H1 (cell line): Measurements from ENCODE around the gene DLEC1. TPM values are rescaled to one million over a fixed set of nuclear protein-coding genes. Genes with fewer than 3 reads are reported as not detected.

ENCODE experiments used
- CTCF ChIA-PET: fragments of 300-600 bp; sonication (Branson Sonifier 250); formaldehyde crosslinking; loops from one replicate; lab custom pipeline; 2021; ENCODE audit not compliant: partially characterized antibody; lab: Charles Lee
- POLR2A ChIA-PET: fragments of 300-600 bp; sonication (Branson Sonifier 250); formaldehyde crosslinking; loops from one replicate; lab custom pipeline; 2021; ENCODE audit warnings: inconsistent platforms; ENCODE audit not compliant: partially characterized antibody; lab: Charles Lee
- DNase-seq, 2 experiments: peaks; one replicate each; pipeline versions ENCODE4 v3.0.0 to v3.0.0-alpha.2; 2010 to 2022; ENCODE audit warnings: low spot score in 2 of 2, low read depth in 1 of 2, mixed read lengths in 1 of 2
- FAIRE-seq: peaks from 2 replicates; lab custom pipeline; 2011; peaks lifted over from hg19 to GRCh38; lab: Jason Lieb, UNC
- H2AFZ ChIP-seq: 2 replicates; pipeline ENCODE4 v1.8.1; 2012; ENCODE audit warnings: low read length, inconsistent platforms
- H2AK5ac ChIP-seq: 2 replicates; pipeline ENCODE4 v1.6.1; 2013; ENCODE audit warnings: low read depth, low read length
- H2BK120ac ChIP-seq: replicated peaks from 2 replicates; pipeline ENCODE3; 2013; ENCODE audit warnings: low read depth, low read length, inconsistent platforms
- H2BK12ac ChIP-seq: 2 replicates; pipeline ENCODE4 v1.6.1; 2013; ENCODE audit warnings: low read depth, low read length
- H2BK15ac ChIP-seq: 2 replicates; pipeline ENCODE4 v1.6.1; 2013; ENCODE audit warnings: low read length
- H2BK20ac ChIP-seq: 2 replicates; pipeline ENCODE4 v1.6.1; 2013; ENCODE audit warnings: low read length
- H2BK5ac ChIP-seq: 2 replicates; pipeline ENCODE4 v1.6.1; 2013; ENCODE audit warnings: low read depth, low read length
- H3K14ac ChIP-seq: 2 replicates; pipeline ENCODE4 v1.6.1; 2013; ENCODE audit warnings: inconsistent platforms; ENCODE audit not compliant: insufficient read length
- H3K18ac ChIP-seq: 2 replicates; pipeline ENCODE4 v1.6.1; 2013; ENCODE audit warnings: low read length; ENCODE audit errors: extremely low read depth
- H3K23ac ChIP-seq: 2 replicates; pipeline ENCODE4 v1.6.1; 2013; ENCODE audit warnings: inconsistent platforms; ENCODE audit not compliant: insufficient read length
- H3K23me2 ChIP-seq: 2 replicates; pipeline ENCODE4 v1.6.1; 2013; ENCODE audit warnings: low read depth, low read length
- H3K27ac ChIP-seq: 2 replicates; pipeline ENCODE4 v1.6.1; 2011; ENCODE audit warnings: low read depth, low read length, inconsistent platforms
- H3K27me3 ChIP-seq, 4 experiments: replicated peaks in 1 of 4; 1 replicate in 1 of 4; 2 replicates in 3 of 4; pipeline versions ENCODE4 v1.6.1 to v1.8.1; 2011 to 2013; ENCODE audit warnings: low read length in 3 of 4, mild to moderate bottlenecking in 3 of 4, inconsistent platforms in 2 of 4, mixed read lengths in 2 of 4, moderate library complexity in 1 of 4; ENCODE audit not compliant: control insufficient read depth in 3 of 4, insufficient read depth in 3 of 4; ENCODE audit errors: extremely low read depth in 1 of 4
- H3K36me3 ChIP-seq, 4 experiments: 2 replicates each; pipeline versions ENCODE4 v1.6.1 to v1.8.1; 2011 to 2013; ENCODE audit warnings: mild to moderate bottlenecking in 4 of 4, low read length in 3 of 4, moderate library complexity in 2 of 4, control low read depth in 1 of 4, inconsistent platforms in 1 of 4; ENCODE audit not compliant: insufficient read depth in 4 of 4, control insufficient read depth in 2 of 4
- H3K4ac ChIP-seq: replicated peaks from 2 replicates; pipeline ENCODE3; 2013; ENCODE audit warnings: low read length, low read depth, mixed read lengths, inconsistent platforms; ENCODE audit not compliant: insufficient read length
- H3K4me1 ChIP-seq, 4 experiments: replicated peaks in 1 of 4; 1 replicate in 1 of 4; 2 replicates in 3 of 4; pipeline versions ENCODE4 v1.6.1 to v1.8.1; 2011 to 2013; ENCODE audit warnings: low read length in 3 of 4, inconsistent platforms in 2 of 4, mixed read lengths in 1 of 4; ENCODE audit not compliant: insufficient read depth in 4 of 4, control insufficient read depth in 3 of 4
- H3K4me2 ChIP-seq, 2 experiments: 2 replicates each; pipeline versions ENCODE4 v1.6.1 to v1.8.1; 2011 to 2013; ENCODE audit warnings: low read depth in 2 of 2, low read length in 2 of 2, control low read depth in 1 of 2, inconsistent platforms in 1 of 2, mild to moderate bottlenecking in 1 of 2; ENCODE audit not compliant: insufficient read depth in 1 of 2
- H3K4me3 ChIP-seq, 4 experiments: fragments of 200-600, 300-600 bp in 1 of 4; sonication (generic), shearing (Covaris generic), sonication (Bioruptor Twin) in 1 of 4; 2 replicates each; pipeline versions ENCODE4 v1.5.1 to v1.8.1; 2011 to 2016; ENCODE audit warnings: low read length in 4 of 4, low read depth in 3 of 4, control low read depth in 2 of 4, inconsistent platforms in 2 of 4, mild to moderate bottlenecking in 2 of 4, mixed read lengths in 1 of 4, moderate library complexity in 1 of 4; ENCODE audit not compliant: insufficient read depth in 2 of 4; ENCODE audit errors: extremely low read depth in 1 of 4
- H3K56ac ChIP-seq: replicated peaks from 2 replicates; pipeline ENCODE3; 2013; ENCODE audit warnings: low read depth, mild to moderate bottlenecking, mixed read lengths, low read length, inconsistent platforms; ENCODE audit not compliant: insufficient read length
- H3K79me1 ChIP-seq: 2 replicates; pipeline ENCODE4 v1.6.1; 2013; ENCODE audit warnings: low read depth, low read length, control low read depth
- H3K79me2 ChIP-seq, 2 experiments: 2 replicates each; pipeline versions ENCODE4 v1.6.1 to v1.8.1; 2012 to 2013; ENCODE audit warnings: low read length in 2 of 2, mild to moderate bottlenecking in 2 of 2, inconsistent platforms in 1 of 2; ENCODE audit not compliant: insufficient read depth in 2 of 2, control insufficient read depth in 1 of 2
- H3K9ac ChIP-seq, 4 experiments: replicated peaks in 1 of 4; 1 replicate in 1 of 4; 2 replicates in 3 of 4; pipeline versions ENCODE4 v1.6.1 to v1.8.1; 2011 to 2013; ENCODE audit warnings: low read depth in 3 of 4, low read length in 3 of 4, control low read depth in 2 of 4, mild to moderate bottlenecking in 2 of 4, moderate library complexity in 2 of 4, inconsistent platforms in 1 of 4; ENCODE audit errors: extremely low read depth in 1 of 4
- H3K9me3 ChIP-seq, 2 experiments: 2 replicates each; pipeline versions ENCODE4 v1.6.1 to v1.8.1; 2012 to 2013; ENCODE audit warnings: mild to moderate bottlenecking in 2 of 2, moderate library complexity in 2 of 2, control low read depth in 1 of 2, inconsistent platforms in 1 of 2, low read depth in 1 of 2, low read length in 1 of 2, mixed read lengths in 1 of 2; ENCODE audit not compliant: insufficient read depth in 2 of 2
- H4K20me1 ChIP-seq, 2 experiments: replicated peaks in 1 of 2; 2 replicates each; pipeline versions ENCODE3 to v1.8.1; 2011 to 2013; ENCODE audit warnings: inconsistent platforms in 2 of 2, low read length in 2 of 2, mild to moderate bottlenecking in 1 of 2; ENCODE audit not compliant: insufficient read depth in 2 of 2, control insufficient read depth in 1 of 2
- H4K5ac ChIP-seq: 2 replicates; pipeline ENCODE4 v1.6.1; 2013; ENCODE audit warnings: low read length, low read depth, mixed read lengths, inconsistent platforms; ENCODE audit not compliant: insufficient read length
- H4K8ac ChIP-seq: 2 replicates; pipeline ENCODE4 v1.8.0; 2013; ENCODE audit warnings: mild to moderate bottlenecking, moderate library complexity, low read length, inconsistent platforms; ENCODE audit not compliant: insufficient read depth; ENCODE audit errors: extremely low read depth
- H4K91ac ChIP-seq: replicated peaks from 2 replicates; pipeline ENCODE3; 2013; ENCODE audit warnings: low read length, mixed read lengths, inconsistent platforms; ENCODE audit not compliant: insufficient read length
- BCL11A ChIP-seq, 2 experiments: IDR thresholded peaks; one replicate each; pipeline ENCODE4 v1.6.1; 2011; ENCODE audit warnings: low read depth in 2 of 2, low read length in 2 of 2, mild to moderate bottlenecking in 2 of 2
- CHD1 ChIP-seq: IDR thresholded peaks from 2 replicates; pipeline ENCODE4 v1.6.1; 2012; ENCODE audit warnings: low read depth, low read length, improper control_type of control experiment
- GTF2F1 ChIP-seq: IDR thresholded peaks from 2 replicates; pipeline ENCODE4 v1.6.1; 2012; ENCODE audit warnings: low read depth, low read length, improper control_type of control experiment, borderline replicate concordance
- JUN ChIP-seq: IDR thresholded peaks from 2 replicates; pipeline ENCODE4 v1.6.1; 2011; ENCODE audit warnings: low read depth, mild to moderate bottlenecking, improper control_type of control experiment, low read length
- JUND ChIP-seq: IDR thresholded peaks from 2 replicates; pipeline ENCODE4 v1.6.1; 2011; ENCODE audit warnings: mild to moderate bottlenecking, improper control_type of control experiment, low read length
- KDM1A ChIP-seq: fragments of 200-600, 300-600 bp; sonication (generic); IDR thresholded peaks from 2 replicates; pipeline ENCODE4 v1.7.1; 2016; ENCODE audit warnings: mild to moderate bottlenecking, low read length, borderline replicate concordance
- RBBP5 ChIP-seq: IDR thresholded peaks from 2 replicates; pipeline ENCODE4 v1.7.1; 2012; ENCODE audit warnings: low read depth, mild to moderate bottlenecking, inconsistent platforms, low read length, moderate library complexity, borderline replicate concordance
- RFX5 ChIP-seq: IDR thresholded peaks from 2 replicates; pipeline ENCODE4 v1.6.1; 2011; ENCODE audit warnings: low read depth, low read length, improper control_type of control experiment, borderline replicate concordance
- SRF ChIP-seq: IDR thresholded peaks from 2 replicates; pipeline ENCODE4 v1.6.1; 2011; ENCODE audit warnings: mild to moderate bottlenecking, low read depth, low read length, moderate library complexity
- TAF7 ChIP-seq: optimal IDR thresholded peaks from 2 replicates; pipeline ENCODE3; 2011; ENCODE audit warnings: low read depth, mild to moderate bottlenecking, inconsistent platforms, low read length, moderate library complexity, borderline replicate concordance
- TEAD4 ChIP-seq: IDR thresholded peaks from 2 replicates; pipeline ENCODE4 v1.6.1; 2012; ENCODE audit warnings: low read depth, low read length, inconsistent platforms, mixed read lengths
- WGBS, 2 experiments: shearing (Covaris generic) in 1 of 2; methylation state at CpG; one replicate each; pipeline versions ENCODE4 v1.1.6 to v1.1.7; 2013 to 2015; ENCODE audit warnings: low lambda C conversion rate in 2 of 2, mixed read lengths in 2 of 2, inconsistent platforms in 1 of 2, low coverage in 1 of 2, missing lambda C conversion rate in 1 of 2; ENCODE audit not compliant: insufficient replicate concordance in 2 of 2, insufficient coverage in 1 of 2, insufficient read length in 1 of 2; ENCODE audit errors: extremely low coverage in 1 of 2, missing lambda C conversion rate in 1 of 2; 5-methylcytosine and 5-hydroxymethylcytosine counted together
- polyA plus RNA-seq, 7 experiments: library from polyadenylated mRNA; depleted of rRNA in 3 of 7; stranded (reverse) in 5 of 7; unstranded in 2 of 7; fragments of >200 nt in 5 of 7; fragments of 200-250 nt in 2 of 7; gene quantifications; 1 replicate in 5 of 7; 2 replicates in 1 of 7; 4 replicates in 1 of 7; pipeline versions ENCODE4 v1.2.1 to v1.2.3, GENCODE V29; 2011 to 2013; ENCODE audit warnings: missing spikeins in 2 of 7, mixed read lengths in 2 of 7
- total RNA-seq: library from RNA; stranded (reverse); fragmentation: NEBNext Ultra II Directional; extraction: Animal tissue kit (Norgen Biotek cat#: 25700); gene quantifications from 2 replicates; pipeline ENCODE4 v1.2.1, GENCODE V29; 2021

DLEC1 gene
- total and polyA plus RNA-seq, 2 of the 8 experiments (the other 6 are each of a cell fraction or from before 2014, with no cell fraction given): 0.26 to 0.76 TPM

DNA sequence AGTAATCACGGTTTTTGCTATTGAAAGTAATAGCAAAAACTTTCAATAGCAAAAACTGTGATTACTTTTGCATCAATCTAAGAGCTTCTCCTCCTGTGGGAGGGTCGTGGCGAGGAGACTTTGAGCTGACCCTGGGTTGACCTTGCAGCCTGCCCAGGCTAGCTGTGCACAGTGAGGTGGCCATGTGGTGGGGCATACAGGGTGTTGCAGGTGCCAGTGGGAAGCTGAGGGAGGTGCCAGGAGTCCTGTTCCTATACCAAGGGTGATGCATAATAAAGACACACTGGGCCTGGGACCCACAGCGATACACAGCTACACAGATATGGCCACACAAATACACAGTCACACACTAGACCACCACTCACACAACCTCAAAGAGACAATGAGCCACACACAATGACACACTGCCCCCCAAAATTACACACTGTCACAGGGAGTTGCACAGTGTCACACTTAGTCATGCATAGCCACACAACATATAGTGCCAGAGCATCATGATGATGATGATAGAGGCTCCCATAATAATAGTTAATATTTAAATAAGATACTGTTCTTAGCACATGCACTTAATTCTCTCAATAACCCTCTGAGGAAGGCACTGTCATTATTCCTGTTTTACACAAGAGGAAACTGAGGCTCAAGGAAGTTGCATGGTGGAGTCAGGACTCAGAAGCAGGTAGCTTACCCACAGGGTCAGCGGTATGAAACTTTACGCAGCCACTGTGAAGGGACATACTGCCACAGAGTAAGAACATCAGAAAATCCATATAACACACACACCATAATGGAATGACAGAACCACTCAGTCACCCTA, 15.9 kb upstream of the DLEC1 start:
- CTCF ChIA-PET: interaction anchor here (1.3 to 4.3 kb wide), 4 partner anchors 14 to 56 kb away, joined by 4 to 54 read pairs (median 10); no protein-coding TSS in a partner anchor
- TF ChIP-seq GTF2F1: no peak
- no peak for TF ChIP-seq RBBP5
- TF ChIP-seq TEAD4: no peak
- TF ChIP-seq CHD1: no peak
- no peak for TF ChIP-seq KDM1A
- TF ChIP-seq TAF7: no peak
- no peak for TF ChIP-seq JUN
- no peak for TF ChIP-seq SRF
- no peak for TF ChIP-seq JUND
- no peak for TF ChIP-seq RFX5
- TF ChIP-seq BCL11A (IDR thresholded peaks at IDR 0.05; ENCODE audit: low read depth in 2 of 2, low read length in 2 of 2): no peak

More for the DNA sequence above, 15.9 kb upstream of the DLEC1 start:
- H3K18ac ChIP-seq: no peak overlapping the region
- H3K4me1 ChIP-seq: peaks cover 0 to 6% (median 2%) of the 10 kb centered on the region in 4 experiments; a peak in 4 of 7 replicates
- no peak overlapping the region for H2BK15ac ChIP-seq
- POLR2A ChIA-PET: no interaction called here
- H2BK12ac ChIP-seq: no peak overlapping the region
- no peak overlapping the region; the same call in 1 of the 2 replicates for H4K8ac ChIP-seq
- no peaks in the 10 kb centered on the region; the same call in 1 of the 2 replicates for H3K79me1 ChIP-seq
- H3K27me3 ChIP-seq: peaks cover 9 to 26% (median 23%) of the 10 kb centered on the region in 4 experiments
- H3K36me3 ChIP-seq: no peaks in the 10 kb centered on the region
- no peaks in the 10 kb centered on the region for H3K79me2 ChIP-seq
- no peak overlapping the region for H3K56ac ChIP-seq
- no peak overlapping the region for H3K23ac ChIP-seq
- H3K9me3 ChIP-seq: no peaks in the 10 kb centered on the region
- H3K27ac ChIP-seq: no peak overlapping the region
- DNase-seq (no peak), FAIRE-seq (no peak)
- H3K4ac ChIP-seq: no peak overlapping the region
- no peak overlapping the region for H2BK120ac ChIP-seq
- peaks cover 6% of the 10 kb centered on the region; the same call in 1 of the 2 replicates for H3K23me2 ChIP-seq
- H4K20me1 ChIP-seq: peaks cover 8 to 16% of the 10 kb centered on the region in 2 experiments
- H3K4me3 ChIP-seq: peak overlapping the region in 2 of 4 experiments; percentile 63 to 77; a peak in 1 of 8 replicates
- 0 out of 2 replicates have a peak overlapping the region, but pooled peaks have one; percentile 5 for H2AK5ac ChIP-seq
- no peak overlapping the region for H2BK5ac ChIP-seq
- no peak overlapping the region for H3K9ac ChIP-seq
- H2AFZ ChIP-seq: no peak overlapping the region
- no peak overlapping the region for H4K91ac ChIP-seq
- peak overlapping the region; percentile 80 to 94; a peak in 3 of 4 replicates for H3K4me2 ChIP-seq
- WGBS, 2 experiments: 78% methylated on average over 6 of the region's 6 CpGs; no CpG with 5 or more reads in 1 of the 2 experiments
- H3K14ac ChIP-seq: no peak overlapping the region
- H4K5ac ChIP-seq: no peak overlapping the region
- H2BK20ac ChIP-seq: no peak overlapping the region
